Activated CD4-positive, alpha-beta T cell treated with anti-CD3 and anti-CD28 coated beads, Interleukin-2, amount 50 U/mL, for 4 hours (primary cell): ENCODE data around the gene LSM7.
A peak's percentile ranks its signal among the peaks of the same experiment; 100 is the strongest.

Experiments
- DNase-seq, 2 experiments: peaks; one replicate each; pipeline ENCODE4 v3.0.0-alpha.2; 2020

LSM7 gene

GRCh38 chr19:2275588-2276428 lies 52.6 kb downstream of the LSM7 start:
- DNase-seq = no peak

DNA sequence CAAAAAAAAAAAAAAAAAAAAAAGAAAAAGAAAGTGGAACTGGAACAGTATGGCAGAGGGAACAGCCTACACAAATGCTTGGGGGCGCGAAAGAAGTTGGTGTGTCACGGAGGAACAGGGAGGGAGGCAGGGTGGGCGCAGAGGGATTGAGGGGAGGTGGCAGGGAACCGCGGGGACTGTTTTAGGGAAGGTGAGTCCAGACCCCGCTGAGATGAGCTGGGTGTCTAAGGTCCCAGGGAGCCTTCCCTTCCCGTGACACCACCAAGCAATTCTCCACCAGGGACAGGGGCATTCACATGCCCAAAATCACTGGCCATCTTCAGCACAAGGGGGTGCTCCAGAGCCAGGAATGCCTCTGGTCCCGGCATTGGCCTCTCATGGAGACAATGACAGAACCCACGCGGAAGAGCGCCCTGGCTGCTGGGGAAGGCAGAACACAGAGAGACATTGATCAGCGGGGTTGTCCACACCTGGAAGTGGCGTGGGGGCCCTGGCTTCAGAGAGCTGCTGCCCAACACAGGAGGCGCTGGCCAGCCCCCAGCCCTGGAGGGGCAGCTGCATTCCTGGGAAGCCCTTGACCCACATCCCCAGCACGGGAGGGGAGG lies 53.4 kb downstream of the LSM7 start:
- DNase-seq = no peak

DNA sequence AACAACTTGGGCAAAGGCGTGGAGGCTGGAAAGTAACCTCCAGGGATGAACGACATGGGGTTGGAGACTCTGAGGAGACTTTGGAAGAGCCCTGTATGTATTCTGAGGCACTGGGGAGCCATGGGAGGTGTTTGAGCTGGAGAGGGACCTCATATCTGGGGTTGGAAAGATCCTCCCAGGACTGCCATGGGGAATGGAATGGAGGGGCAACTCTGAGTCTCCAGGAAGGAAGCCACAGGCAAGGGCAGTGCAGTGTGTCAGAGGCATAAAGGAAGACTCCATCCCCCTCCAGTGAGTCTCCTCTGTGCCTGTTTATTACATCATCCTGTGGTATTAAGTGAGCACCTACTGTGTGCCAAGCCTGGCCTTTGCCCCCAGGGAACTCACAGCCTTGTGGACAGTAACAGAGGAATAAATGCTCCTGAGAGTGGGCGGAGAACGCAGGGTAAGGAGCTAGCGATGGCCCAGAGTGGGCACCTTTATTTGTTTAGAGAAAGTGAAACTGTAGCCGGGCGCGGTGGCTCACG lies 54.1 kb downstream of the LSM7 start:
- no peak for DNase-seq

DNA sequence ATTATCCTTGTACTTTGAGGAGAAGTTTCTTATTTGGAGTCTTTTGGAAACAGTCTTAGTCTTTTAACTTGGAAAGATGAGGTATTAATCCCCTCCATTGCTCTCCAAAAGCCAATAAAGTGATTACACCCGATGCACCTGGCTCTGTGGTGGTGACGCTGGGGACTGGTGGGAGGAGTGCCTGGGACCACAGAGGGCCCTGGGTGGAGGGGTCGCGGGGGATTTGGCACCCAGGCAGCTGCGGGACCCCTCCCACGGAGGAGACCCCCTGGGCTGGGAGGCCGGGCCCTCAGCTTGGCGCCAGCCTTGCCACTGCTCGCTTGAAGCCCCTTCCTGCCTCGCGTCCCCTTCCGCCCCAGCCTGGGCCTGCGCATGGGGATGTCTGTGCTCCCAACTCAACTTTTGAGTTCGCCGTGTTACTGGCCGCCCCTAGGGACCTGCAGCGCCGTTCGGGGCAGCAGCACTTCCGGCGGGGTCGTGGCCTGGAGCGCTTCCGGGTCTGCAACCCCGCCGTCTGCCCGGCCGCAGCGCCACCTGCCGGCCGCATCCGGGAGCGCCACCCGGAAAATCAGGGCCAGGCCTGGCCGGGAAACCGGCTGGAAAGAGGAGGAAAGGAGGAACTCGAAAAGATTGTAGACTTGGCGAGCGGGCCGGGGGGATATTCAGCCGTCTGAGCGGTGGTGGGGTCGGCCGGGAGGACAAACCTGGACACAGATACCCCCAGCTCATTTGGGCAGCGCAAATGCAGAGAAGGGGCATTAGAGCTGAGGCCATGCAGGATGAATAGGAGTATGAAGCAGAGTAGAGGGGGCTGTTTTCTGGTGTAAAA lies 54.8 kb downstream of the LSM7 start:
- DNase-seq = peak; percentile 53 to 56
